Right cardiac atrium (tissue), 5 donors: ENCODE measurements around the gene AZIN2. TPM values are rescaled to one million over a fixed set of nuclear protein-coding genes. Genes with fewer than 3 reads are reported as not detected.
"Not testable (repeated sequence)": the region's sequence is repeated elsewhere in the genome, so short reads cannot be mapped to it uniquely, and the experiment has no call there.

Experiments
- ATAC-seq, 2 donors: fragments of 200-7000 bp; cut with Tn5 transposase; one replicate each; pipeline versions ENCODE4 v1.8.0 to v1.9.1; 2020; ENCODE audit warnings: moderate library complexity in 2 of 2, mild to moderate bottlenecking in 1 of 2
- DNase-seq, 3 donors: peaks; one replicate each; pipeline ENCODE4 v3.0.0-alpha.2; 2020
- H3K27ac ChIP-seq: one replicate; pipeline ENCODE4 v1.5.1; 2013; ENCODE audit warnings: mild to moderate bottlenecking, low read length, control low read depth, moderate library complexity
- H3K27me3 ChIP-seq: one replicate; pipeline ENCODE4 v1.6.1; 2013; ENCODE audit not compliant: control insufficient read depth, insufficient read depth
- H3K4me1 ChIP-seq: one replicate; pipeline ENCODE4 v1.6.1; 2013; ENCODE audit warnings: low read length; ENCODE audit not compliant: control insufficient read depth, insufficient read depth
- H3K4me3 ChIP-seq: one replicate; pipeline ENCODE4 v1.5.1; 2013; ENCODE audit warnings: low read length, control low read depth
- H3K9me3 ChIP-seq: one replicate; pipeline ENCODE4 v1.6.1; 2013; ENCODE audit warnings: low read length; ENCODE audit not compliant: control insufficient read depth
- WGBS: extraction: QIAGEN DNeasy Blood & Tissue Kit; methylation state at CpG from one replicate; pipeline ENCODE4 v1.1.7; 2013; 5-methylcytosine and 5-hydroxymethylcytosine counted together
- intact Hi-C, 4 donors: fragments of 100-400 bp; cut with DNase I; formaldehyde crosslinking; loops; one replicate each; pipeline versions ENCODE4 v1.11.0 to v1.14.0; 2022 to 2023
- polyA plus RNA-seq: library from polyadenylated mRNA; stranded (reverse); fragments of 200-250 nt; gene quantifications from one replicate; pipeline ENCODE4 v1.2.3, GENCODE V29; 2013
- total RNA-seq, 4 donors: library from RNA; stranded (reverse); fragmentation: NEBNext Ultra II Directional; extraction: Animal tissue kit (Norgen Biotek cat#: 25700); gene quantifications; one replicate each; pipeline ENCODE4 v1.2.1, GENCODE V29; 2021
- donor health status: healthy with polysubstance abuse.
- donor health status: DM: no; HTN: yes; CAD: no.
- donor health status: DM: no; HTN: no; CAD: no.
- donor health status: DM: no; HTN: yes; CAD: no; lungs with severe emphysema.
- donor health status: DM: yes; HTN: yes; CAD: no.

Gene AZIN2
- total and polyA plus RNA-seq, 5 donors, result 2.4 to 7.9 (median 4.4) TPM

DNA sequence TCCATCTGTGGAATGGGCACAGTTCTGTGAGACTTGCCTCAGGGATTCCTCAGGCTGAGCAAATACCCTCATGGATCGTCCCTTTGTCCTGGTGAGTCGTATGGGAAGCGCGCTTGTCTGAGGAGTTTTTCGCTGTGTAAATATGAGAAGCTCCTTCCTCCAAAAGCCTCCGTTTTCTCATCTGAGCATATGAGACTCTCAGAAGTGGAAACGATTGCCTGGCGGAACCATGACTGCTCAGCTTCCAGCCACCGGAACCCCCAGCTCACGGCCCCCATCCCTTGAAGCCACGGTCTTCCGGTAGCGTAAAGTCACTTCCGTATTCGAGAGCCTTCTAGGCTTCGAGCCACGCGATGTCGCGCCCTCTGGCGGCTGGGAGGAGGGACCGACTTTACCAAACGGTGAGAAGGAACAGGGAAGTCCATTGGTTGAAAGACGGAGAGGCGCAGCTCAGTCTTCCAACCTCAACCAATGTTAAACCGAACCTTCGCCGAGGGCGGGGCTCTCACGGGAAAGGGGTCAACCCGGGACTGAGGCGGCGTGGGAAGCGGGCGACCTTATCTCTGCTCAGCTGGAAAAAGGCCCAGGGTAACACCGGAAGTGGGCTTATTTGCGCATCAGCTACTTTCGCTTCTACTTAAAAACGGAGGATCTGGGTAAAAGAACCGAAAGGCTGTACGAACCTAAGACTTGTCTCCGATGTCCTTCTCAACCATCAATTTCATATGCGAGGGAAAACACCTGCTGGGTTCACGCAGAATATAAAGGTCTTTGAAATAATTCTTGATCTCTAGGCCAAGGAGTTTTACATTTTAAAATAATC, 46.3 kb downstream of the AZIN2 start:
- Histone ChIP-seq H3K27ac (peak overlapping the region; percentile 94), H3K9me3 (no peaks in the 10 kb centered on the region), H3K4me3 (peak overlapping the region; percentile 77), H3K4me1 (peaks cover 3% of the 10 kb centered on the region), H3K27me3 (no peaks in the 10 kb centered on the region)
- DNase-seq, result peak; percentile 99
- intact Hi-C loops, result no loop called here
- WGBS, result 2% methylated on average over 44 of the region's 44 CpGs
- ATAC-seq, result peak; percentile 99 to 100

- H3K4me1 ChIP-seq, result peaks cover 3% of the 10 kb centered on the region
- WGBS, result 81% methylated on average over 4 of the region's 4 CpGs
- H3K27ac ChIP-seq, result no peak overlapping the region
- DNase-seq (no peak), ATAC-seq (no peak)
- intact Hi-C loops, result no loop called here
- H3K9me3 ChIP-seq, result no peaks in the 10 kb centered on the region
- no peak overlapping the region for H3K4me3 ChIP-seq
- no peaks in the 10 kb centered on the region for H3K27me3 ChIP-seq
These were observed 47.8 kb downstream of the AZIN2 start for GRCh38 chr1:33128781-33129180.

DNA sequence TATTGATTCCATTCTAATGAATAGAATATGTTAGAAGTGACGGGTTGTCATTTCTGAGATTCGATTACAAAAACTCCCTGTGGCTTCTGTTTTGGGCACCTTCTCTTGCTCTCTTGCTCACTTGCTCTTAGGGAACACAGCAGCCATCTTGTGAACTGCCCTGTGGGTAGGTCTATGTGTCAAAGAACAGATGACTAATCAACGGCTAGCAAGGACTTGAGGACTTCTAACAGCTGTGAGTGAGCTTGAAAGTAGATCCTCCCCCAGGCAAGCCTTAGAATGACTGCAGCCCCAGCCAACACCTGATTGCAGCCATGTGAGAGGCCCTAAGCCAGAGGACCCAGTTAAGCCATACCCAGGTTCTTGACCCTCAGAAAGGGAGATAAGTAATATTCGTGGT, 49.3 kb downstream of the AZIN2 start:
- ATAC-seq (no peak), DNase-seq (no peak)
- Histone ChIP-seq H3K27me3 (no peaks in the 10 kb centered on the region), H3K4me3 (no peak overlapping the region), H3K4me1 (peaks cover 3% of the 10 kb centered on the region), H3K9me3 (no peaks in the 10 kb centered on the region), H3K27ac (no peak overlapping the region)
- WGBS, result 72% methylated on average over 4 of the region's 4 CpGs
- intact Hi-C loops, result no loop called here

- no peak overlapping the region for H3K4me3 ChIP-seq
- DNase-seq (no peak), ATAC-seq (no peak)
- H3K27me3 ChIP-seq, result no peaks in the 10 kb centered on the region
- 75% methylated on average over 2 of the region's 2 CpGs for WGBS
- H3K27ac ChIP-seq, result no peak overlapping the region
- H3K9me3 ChIP-seq, result no peaks in the 10 kb centered on the region
- peaks cover 3% of the 10 kb centered on the region for H3K4me1 ChIP-seq
- intact Hi-C loops, result no loop called here
These were observed 50.2 kb downstream of the AZIN2 start for GRCh38 chr1:33131191-33131590.

DNA sequence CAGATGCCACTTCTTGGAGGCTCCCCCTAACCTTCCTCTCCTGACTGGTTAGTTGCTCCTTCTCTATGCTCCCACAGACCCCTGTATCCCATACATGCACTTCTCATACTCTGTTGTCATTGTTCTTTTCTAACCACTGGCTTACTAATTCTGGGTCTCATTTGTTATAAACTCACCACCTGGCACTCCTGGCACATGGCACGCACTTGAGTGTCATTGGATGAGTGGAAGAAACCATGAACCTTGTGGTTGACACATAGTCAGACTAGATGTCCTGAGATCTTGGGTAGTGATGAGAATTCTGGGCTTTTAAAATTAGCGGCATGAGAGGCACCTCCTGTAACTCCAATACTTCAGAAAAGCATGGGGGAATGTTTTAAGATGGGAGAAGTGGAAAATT, 51.6 kb downstream of the AZIN2 start:
- DNase-seq, result no peak
- 99% methylated on average over 2 of the region's 2 CpGs for WGBS
- Histone ChIP-seq H3K27me3 (no peaks in the 10 kb centered on the region), H3K27ac (no peak overlapping the region), H3K4me1 (no peaks in the 10 kb centered on the region), H3K4me3 (no peak overlapping the region), H3K9me3 (no peaks in the 10 kb centered on the region)
- no peak for ATAC-seq
- intact Hi-C loops, result no loop called here

DNA sequence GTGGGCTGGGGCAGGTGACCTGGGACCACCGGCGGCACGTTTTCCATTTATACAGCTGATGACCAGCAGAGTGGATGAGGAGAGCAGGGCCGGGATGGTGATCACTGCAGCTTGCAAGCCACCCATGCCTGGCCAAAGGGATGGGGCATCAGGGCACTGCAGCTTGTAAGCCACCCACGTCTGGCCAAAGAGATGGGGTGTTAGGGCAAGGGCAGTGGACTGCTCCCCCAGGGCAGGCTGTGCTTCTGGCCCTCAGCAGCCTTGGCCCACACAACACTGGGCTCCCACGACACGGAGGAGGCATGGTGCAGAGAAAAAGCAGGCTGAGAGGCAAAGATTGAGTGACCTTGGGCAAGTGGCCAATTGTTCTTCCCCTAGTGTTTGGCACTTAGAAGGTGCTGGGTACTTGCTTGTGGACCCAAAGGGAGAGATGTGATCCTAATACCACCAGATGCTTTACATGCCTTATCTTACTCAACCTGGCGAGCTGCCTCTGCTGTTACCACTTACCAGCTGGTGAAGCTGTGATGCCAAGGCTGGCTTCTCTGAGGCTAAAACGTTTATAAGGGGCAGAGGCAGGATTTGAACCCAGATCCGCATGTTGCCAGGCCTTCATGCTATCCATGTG, 52.6 kb downstream of the AZIN2 start:
- no peaks in the 10 kb centered on the region for H3K4me1 ChIP-seq
- DNase-seq, result no peak
- ATAC-seq, result peak; percentile 22 to 27
- 72% methylated on average over 10 of the region's 10 CpGs for WGBS
- no peaks in the 10 kb centered on the region for H3K9me3 ChIP-seq
- no peak overlapping the region for H3K4me3 ChIP-seq
- intact Hi-C loops, result no loop called here
- no peak overlapping the region for H3K27ac ChIP-seq
- no peaks in the 10 kb centered on the region for H3K27me3 ChIP-seq

DNA sequence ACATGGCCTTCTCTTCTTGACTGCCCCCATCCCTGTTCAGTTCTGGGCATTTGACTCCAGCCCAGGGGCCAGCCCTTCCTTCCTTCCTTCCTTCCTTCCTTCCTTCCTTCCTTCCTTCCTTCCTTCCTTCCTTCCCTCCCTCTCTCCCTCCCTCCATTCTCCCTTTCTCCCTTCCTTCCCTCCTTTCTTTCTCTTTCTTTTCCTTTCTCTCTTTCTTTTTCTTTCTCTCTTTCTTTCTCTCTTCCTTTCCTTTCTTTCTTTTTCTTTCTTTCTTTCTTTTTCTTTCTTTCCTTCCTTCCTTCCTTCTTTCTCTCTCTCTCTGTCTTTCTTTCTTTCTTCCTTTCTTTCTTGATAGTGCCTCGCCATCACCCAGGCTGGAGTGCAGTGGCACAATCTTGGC, 55.1 kb downstream of the AZIN2 start:
- not testable (repeated sequence) for DNase-seq, ATAC-seq, H3K27ac ChIP-seq, H3K4me1 ChIP-seq, H3K4me3 ChIP-seq, H3K27me3 ChIP-seq, H3K9me3 ChIP-seq
- intact Hi-C loops, result loop anchor here in 1 of 4 donors (5.0 kb wide), 1 partner anchor 336 kb away; the partner anchor contains the start of gene ZSCAN20
- 96% methylated on average over 1 of the region's 1 CpG for WGBS

DNA sequence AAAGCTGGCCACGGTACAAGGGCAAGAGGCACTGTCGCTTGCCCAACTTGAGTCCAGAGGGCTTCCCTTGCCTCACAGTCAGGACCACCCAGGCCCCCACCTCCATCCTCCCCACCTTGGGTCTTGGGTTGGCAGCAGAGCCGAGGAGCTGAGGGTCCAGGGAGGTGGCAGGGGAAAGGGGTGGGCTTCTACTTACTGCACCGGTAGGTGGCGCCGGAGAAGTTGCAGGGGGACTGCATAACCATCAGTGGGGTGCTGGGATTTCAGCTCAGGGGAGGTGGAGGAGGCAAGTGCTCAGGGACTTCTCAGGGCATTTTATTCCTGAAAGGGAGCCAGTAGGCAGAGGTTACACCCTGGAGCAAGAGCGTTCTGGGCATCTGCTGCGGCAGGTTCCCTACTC, 56.8 kb downstream of the AZIN2 start:
- Histone ChIP-seq H3K27ac (no peak overlapping the region), H3K9me3 (no peaks in the 10 kb centered on the region), H3K4me3 (no peak overlapping the region), H3K4me1 (peaks cover 2% of the 10 kb centered on the region), H3K27me3 (no peaks in the 10 kb centered on the region)
- peak; percentile 34 to 51 for ATAC-seq
- intact Hi-C loops, result loop anchor here in 1 of 4 donors (5.0 kb wide), 1 partner anchor 335 kb away; the partner anchor contains the start of gene ZSCAN20
- 37% methylated on average over 8 of the region's 8 CpGs for whole genome bisulfite sequencing
- peak; percentile 49 to 75 (median 74) for DNase-seq

DNA sequence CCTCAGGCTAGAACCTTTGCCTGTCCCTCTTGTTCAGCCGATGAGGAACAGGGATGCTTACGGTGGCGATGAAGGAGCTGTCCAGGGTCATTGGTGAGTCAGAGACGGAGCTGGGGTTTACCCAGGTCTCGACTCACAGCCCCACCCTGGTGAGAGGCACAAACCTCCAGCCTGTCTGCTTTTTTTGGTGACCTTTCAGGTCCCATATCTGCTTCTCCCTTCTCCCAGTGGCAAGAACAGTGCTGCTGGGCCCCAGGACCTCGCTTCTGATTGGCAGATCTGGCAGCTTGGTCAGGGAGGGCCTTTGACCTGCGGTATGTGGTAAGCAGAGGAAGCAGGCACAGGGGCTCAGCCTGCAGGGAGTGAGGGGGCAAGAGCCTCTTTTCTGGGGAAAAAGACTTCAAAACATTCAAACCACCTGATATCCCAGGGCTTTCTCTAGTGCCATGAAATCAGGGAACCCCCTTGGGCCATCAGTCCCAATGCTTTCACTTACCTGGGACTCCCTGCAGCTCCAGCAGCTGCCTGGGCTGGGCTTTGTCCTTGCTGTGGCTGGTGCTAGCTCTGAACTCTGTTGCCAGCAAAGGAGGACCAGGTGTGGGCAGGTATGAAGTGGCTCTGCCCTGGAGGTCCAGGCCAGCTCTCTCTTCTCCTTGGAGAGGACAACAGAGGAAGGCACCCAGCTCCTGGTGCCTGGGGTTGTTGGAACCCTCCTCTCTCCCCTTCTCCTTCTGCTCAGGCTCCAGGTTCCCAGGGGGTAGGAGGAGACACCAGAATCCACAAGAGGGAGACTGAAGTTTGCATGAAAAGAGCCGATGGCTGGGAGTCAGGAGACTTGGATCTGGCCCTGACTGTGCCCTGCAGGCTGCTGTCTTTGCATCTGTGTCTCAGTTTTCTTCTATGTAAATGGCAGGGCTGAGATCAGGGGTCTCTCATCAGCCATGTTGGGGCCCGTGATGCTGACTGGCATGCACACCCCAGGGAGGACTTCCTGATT, 59.5 kb downstream of the AZIN2 start:
- Histone ChIP-seq H3K27me3 (no peaks in the 10 kb centered on the region), H3K4me3 (no peak overlapping the region), H3K9me3 (no peaks in the 10 kb centered on the region), H3K4me1 (peaks cover 7% of the 10 kb centered on the region), H3K27ac (no peak overlapping the region)
- WGBS, result 49% methylated on average over 9 of the region's 9 CpGs
- peak in 1 of 2 donors; percentile 8 for ATAC-seq
- no peak for DNase-seq
- intact Hi-C loops, result no loop called here

DNA sequence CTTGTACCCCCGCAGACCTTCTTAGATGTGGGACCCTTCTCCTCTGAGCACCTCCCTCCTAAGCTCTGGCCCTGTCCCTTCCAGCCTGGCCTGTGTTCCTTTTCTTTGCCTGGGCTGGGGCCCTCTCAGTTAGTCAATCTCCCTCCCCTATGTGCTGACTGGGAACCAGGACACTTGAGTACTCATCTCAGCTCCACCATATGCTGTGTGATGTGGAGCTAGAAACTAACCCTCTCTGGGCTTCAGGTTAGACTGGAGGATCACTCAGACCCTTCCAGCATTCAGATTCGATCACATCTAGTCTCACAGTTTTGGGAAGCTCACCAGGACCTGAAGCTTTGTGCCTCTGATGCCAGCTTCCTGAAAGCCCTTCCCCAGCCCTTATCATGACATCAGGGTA, 60.3 kb downstream of the AZIN2 start:
- WGBS, result 84% methylated on average over 2 of the region's 2 CpGs
- Histone ChIP-seq H3K9me3 (no peaks in the 10 kb centered on the region), H3K27ac (no peak overlapping the region), H3K4me3 (no peak overlapping the region), H3K27me3 (no peaks in the 10 kb centered on the region), H3K4me1 (peaks cover 7% of the 10 kb centered on the region)
- intact Hi-C loops, result no loop called here
- no peak for ATAC-seq
- no peak for DNase-seq
